GM18870 (cell line): ENCODE results near the gene HELZ.
"Not testable (repeated sequence)": the region's sequence is repeated elsewhere in the genome, so short reads cannot be mapped to it uniquely, and the experiment has no call there.

Source experiments
- ATAC-seq: cut with Tn5 transposase; IDR thresholded peaks from one replicate; pipeline ENCODE4 v1.9.1; 2021; ENCODE audit warnings: moderate library complexity; ENCODE audit not compliant: unreplicated experiment

HELZ gene

GRCh38 chr17:67198131-67198530 lies 46.9 kb downstream of the HELZ start:
- no peak for ATAC-seq

DNA sequence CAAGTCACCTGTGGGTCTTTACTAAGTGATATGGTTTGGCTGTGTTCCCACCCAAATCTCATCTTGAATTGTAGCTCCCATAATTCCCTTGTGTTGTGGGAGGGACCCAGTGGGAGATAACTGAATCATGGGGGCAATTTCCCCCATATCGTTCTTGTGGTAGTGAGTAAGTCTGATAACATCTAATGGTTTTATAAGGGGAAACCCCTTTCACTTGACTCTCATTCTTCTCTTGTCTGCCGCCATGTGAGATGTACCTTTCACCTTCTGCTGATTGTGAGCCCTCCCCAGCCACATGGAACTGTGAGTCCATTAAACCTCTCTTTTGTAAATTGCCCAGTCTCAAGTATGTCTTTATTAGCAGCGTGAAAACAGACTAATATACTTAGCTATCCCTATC lies 48.0 kb downstream of the HELZ start:
- not testable (repeated sequence) for ATAC-seq

DNA sequence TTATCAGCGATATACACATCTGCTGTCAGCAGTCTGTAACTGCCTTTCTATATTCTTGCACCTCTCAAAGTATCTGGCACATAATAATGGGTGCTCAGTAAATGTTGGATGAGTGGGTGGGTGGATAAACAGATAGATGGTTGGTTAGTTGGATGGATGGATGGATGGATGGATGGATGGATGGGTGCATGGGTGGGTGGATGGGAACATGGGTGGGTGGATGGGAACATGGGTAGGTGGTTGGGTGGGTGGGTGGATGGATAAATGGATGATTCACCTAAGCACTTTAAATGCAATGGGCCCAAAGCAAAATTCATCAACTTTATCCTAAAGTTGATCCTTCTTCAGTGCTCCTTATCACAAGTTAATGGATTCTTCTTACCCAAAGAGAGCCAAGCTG lies 48.6 kb downstream of the HELZ start:
- no peak for ATAC-seq

- no peak for ATAC-seq
These were observed 50.9 kb downstream of the HELZ start for GRCh38 chr17:67194134-67194533.

DNA sequence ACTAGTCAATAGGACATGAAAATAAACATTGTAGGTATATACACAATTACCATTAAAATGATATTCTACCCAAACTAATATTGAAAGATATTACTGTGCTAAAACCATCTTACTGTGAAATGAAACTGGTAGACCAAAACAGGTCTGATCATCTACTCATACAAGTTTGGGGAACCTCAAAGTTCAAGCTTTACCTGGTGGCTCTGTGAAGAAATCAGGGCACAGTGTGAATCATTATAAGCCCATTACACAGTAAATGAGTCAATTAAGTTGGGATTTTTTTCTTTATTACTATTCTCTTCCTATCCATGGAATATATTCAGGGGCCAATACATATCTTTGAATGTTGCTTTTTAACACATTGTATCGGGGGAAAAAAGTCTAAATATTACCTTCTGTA lies 57.1 kb downstream of the HELZ start:
- no peak for ATAC-seq

- no peak for ATAC-seq
These were observed 58.2 kb downstream of the HELZ start for GRCh38 chr17:67186782-67187181.

GRCh38 chr17:67183531-67183930 lies 61.5 kb downstream of the HELZ start:
- ATAC-seq = no peak

DNA sequence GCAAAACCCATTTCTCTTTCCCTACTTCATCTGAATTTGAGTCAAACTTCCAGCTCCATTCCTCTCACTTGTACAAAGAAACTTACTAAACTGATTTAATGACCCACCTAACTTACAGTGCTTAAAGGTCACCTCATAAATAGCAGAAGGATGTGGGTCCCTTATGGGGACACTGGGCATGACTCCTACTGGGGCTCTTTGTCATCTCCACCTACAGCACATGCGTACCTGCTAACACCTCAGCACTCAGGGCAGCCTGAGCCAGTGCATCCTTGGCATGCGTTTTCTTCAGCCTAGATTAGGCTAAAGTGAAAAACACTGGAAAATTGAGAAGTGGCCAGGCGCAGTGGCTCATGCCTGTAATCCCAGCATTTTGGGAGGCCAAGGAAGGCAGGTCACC lies 63.2 kb downstream of the HELZ start:
- no peak for ATAC-seq

- no peak for ATAC-seq
These were observed 64.7 kb downstream of the HELZ start for GRCh38 chr17:67180275-67180674.

DNA sequence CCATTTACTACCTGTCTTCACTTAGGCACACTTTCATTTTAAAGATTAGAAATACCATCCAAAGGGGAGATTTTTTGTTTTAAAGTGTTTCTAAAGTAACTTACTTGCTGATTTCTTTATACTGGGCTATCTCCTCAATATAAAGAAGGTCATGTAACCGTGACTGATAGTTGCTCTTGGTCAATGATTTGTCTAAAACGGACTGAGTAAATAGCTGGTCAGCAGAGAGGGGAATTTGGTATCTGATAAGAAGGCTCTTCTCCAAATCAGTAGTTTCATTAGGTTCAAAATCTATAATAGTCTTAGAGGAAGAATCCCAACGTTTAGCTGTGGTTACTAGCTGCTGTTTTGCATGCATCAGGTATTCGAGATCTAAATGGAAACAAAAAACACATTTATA lies 66.4 kb downstream of the HELZ start:
- no peak for ATAC-seq

GRCh38 chr17:67177732-67178131 lies 67.3 kb downstream of the HELZ start:
- no peak for ATAC-seq

GRCh38 chr17:67174190-67174589 lies 70.8 kb downstream of the HELZ start:
- no peak for ATAC-seq

DNA sequence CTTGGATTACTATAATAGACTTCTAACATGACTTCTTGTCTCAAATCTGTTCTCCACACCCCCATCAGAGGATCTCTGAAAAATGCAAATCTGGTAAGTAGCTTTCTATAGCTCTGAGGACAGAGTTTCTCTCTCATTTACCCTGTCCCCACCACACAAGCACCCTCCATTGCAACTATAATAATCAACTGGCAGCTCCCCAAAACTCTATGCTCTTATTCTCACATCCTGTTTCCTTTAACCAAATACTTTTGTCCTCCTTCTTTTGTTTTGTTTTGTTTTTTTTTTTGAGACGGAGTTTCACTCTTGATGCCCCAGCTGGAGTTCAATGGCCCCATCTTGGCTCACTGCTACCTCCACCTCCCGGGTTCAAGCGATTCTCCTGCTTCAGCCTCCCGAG lies 73.4 kb downstream of the HELZ start:
- peak; percentile 87 for ATAC-seq

- ATAC-seq = no peak
These were observed 76.5 kb downstream of the HELZ start for GRCh38 chr17:67168496-67168895.

DNA sequence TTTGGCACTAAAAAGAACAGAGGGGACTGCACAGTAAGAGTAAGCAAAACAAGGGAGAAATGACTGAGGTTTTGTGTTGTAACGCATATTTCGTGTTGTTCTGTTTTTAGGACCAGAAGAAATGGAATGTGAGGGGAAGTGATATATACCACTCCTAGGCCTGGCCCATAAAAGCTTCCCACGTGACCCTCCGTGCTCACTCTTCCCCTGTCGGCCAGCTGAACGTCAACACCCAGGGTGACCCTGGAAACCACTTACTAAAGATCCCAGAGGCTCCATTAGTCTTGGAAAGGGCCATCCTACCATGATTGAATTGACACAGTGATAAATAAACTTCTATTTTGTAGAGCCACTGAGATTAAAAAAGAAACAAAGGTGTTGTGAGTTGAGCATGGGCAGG lies 79.8 kb downstream of the HELZ start:
- no peak for ATAC-seq

DNA sequence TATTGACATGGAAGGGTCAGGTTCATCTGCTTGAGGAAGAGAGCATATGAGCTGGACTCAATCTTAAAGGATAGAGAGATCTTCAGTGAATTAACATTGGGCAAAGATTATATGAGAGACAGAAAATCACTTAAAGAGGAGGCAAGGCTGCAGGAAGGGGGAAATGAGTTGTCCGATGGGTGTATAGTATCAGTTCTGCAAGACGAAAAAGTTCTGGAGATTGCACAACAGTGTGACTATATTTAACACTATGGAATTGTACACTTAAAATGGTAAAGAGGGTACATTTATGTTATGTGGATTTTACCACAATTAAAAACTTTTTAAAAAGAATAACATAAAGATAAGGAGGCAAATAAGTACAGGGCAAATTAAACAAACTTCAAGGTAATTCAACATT lies 80.7 kb downstream of the HELZ start:
- ATAC-seq = no peak

GRCh38 chr17:67162771-67163170 lies 82.2 kb downstream of the HELZ start:
- no peak for ATAC-seq

DNA sequence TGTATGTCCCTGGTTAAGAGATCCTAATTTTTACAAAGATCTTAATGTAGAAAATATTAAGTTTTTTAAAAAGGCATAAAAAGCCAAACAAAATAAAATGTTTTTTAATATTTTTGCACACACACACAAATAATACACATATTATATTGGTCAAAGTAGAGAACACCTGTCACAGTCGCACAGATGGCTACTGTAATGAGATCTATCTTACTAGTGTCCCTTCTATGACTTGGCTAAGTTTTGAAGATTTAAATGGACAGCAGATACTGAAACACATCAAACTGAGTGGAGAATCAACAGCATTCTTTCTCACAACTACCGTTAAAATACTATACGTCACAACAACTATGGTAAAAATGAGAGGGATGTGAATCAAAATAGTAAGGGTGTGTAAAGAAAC lies 83.4 kb downstream of the HELZ start:
- ATAC-seq = no peak

DNA sequence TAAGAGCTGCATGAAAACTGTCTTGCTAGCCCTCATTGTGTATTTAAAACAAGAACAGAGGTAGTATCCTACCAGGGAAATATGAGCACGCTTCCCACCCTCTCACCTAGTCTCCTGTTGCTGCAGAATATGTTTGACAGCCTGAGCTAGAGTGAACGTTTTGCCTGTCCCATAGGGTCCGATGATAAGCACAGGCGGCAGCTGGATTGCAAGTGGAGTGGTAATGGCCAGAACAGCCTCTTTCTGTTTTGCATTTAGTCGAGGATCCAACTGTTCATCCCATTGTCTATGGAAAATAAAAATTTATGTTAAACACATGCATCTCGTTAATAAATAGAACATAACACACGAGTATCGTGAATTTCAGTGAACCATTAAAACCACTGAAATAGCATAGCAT lies 84.2 kb downstream of the HELZ start:
- no peak for ATAC-seq

DNA sequence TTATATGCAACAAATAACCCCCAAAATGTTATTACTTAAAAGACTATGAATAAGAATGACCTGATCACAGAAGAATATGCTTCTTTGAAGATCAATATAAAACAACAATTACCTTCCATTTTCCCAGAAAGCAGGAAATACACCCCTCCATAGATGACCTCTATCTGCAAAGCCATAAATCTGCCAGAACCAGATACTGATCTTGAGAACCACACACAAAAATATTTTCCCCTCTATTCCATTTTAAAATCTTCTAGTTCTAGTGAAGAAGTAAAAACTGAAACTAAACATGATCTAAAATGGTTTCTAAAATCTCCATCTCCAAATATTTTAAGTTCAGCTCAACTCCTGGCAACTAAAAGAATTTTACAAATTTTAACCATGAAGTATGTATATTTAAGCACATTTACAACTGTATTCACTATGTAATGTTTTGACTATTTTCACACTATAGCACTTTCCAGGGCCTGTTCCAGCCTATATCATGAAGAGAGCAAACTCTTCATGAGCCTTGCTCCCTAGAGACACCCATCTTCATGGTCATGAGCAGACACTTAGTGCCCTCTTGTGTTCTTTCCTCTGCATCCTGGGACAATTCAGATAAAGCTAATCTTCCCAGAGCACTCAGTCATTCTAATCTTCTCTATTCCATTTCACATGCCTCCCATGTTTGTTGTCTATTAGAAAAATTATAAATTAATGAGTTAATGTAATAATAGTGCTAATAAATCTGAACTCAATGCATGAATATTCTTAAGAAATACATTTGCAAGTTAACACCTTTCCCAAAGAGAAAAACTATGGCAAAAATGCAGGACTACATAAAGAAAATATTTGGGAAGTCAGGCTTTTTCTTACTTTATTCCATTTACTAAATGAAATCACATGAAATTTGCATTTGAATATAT lies 87.0 kb downstream of the HELZ start:
- ATAC-seq = no peak

- ATAC-seq = no peak
These were observed 88.5 kb downstream of the HELZ start for GRCh38 chr17:67156269-67157199.

DNA sequence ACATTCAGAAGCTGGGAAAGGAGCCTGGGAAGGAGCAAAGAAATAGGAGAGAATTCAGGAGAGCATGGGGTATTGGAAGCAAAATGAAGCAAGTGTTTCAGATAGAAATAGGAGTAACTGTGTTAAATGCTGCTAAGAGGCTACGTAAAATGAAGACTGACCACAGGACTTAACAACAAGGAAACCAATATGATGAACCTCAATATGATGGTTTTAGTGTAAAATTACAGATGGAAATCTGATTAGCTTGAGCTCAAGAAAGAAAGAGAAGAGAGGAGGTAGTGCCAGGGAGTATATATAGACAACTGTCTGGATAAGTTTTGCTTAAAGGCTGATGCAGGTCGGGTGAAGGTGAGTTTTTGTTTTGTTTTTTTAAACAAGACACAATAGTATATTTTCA lies 92.2 kb downstream of the HELZ start:
- no peak for ATAC-seq
